Measurements from ENCODE around the gene CLDN9. TPM values are rescaled to one million over a fixed set of nuclear protein-coding genes. Genes with fewer than 3 reads are reported as not detected.

CLDN9 gene
- total RNA-seq, 1 donor = not detected

GRCh38 chr16:3017344-3017743, 4.6 kb downstream of the CLDN9 start:
- DNase-seq (ENCODE audit: low read depth) = no peak
- no peak overlapping the region for H3K4me3 ChIP-seq (ENCODE audit: low read depth, low read length)
- no peak for TF ChIP-seq CTCF (IDR thresholded peaks at IDR 0.05; ENCODE audit: insufficient read depth, low read length)

GRCh38 chr16:3017794-3018506, 5.2 kb downstream of the CLDN9 start, which contains the start of gene CLDN6:
Gene CLDN6 (minus strand): TSS chr16:3018183. CDS start chr16:3016021, 2,162 bp downstream.
- DNase-seq (ENCODE audit: low read depth) = no peak
- H3K4me3 ChIP-seq (ENCODE audit: low read depth, low read length) = no peak within 1 kb of the TSS
- TF ChIP-seq CTCF (IDR thresholded peaks at IDR 0.05; ENCODE audit: insufficient read depth, low read length) = no peak

- no peak for DNase-seq (ENCODE audit: low read depth)
- H3K4me3 ChIP-seq (ENCODE audit: low read depth, low read length) = peak overlapping the region; percentile 63
- TF ChIP-seq CTCF (IDR thresholded peaks at IDR 0.05; ENCODE audit: insufficient read depth, low read length) = no peak
These were observed 7.0 kb downstream of the CLDN9 start for GRCh38 chr16:3019594-3020246.

GRCh38 chr16:3020247-3020603, 7.5 kb downstream of the CLDN9 start, which contains the start of gene TNFRSF12A:
Gene TNFRSF12A (plus strand): TSS chr16:3020368. CDS start chr16:3020398, 30 bp downstream.
- peak within 1 kb of the TSS; percentile 92 for H3K4me3 ChIP-seq (ENCODE audit: low read depth, low read length)
- TF ChIP-seq CTCF (IDR thresholded peaks at IDR 0.05; ENCODE audit: insufficient read depth, low read length) = no peak
- DNase-seq (ENCODE audit: low read depth) = peak; percentile 46

GRCh38 chr16:3020604-3021448, 8.1 kb downstream of the CLDN9 start:
- H3K4me3 ChIP-seq (ENCODE audit: low read depth, low read length) = peak overlapping the region; percentile 92
- no peak for TF ChIP-seq CTCF (IDR thresholded peaks at IDR 0.05; ENCODE audit: insufficient read depth, low read length)
- peak; percentile 81 for DNase-seq (ENCODE audit: low read depth)

- peak overlapping the region; percentile 92 for H3K4me3 ChIP-seq (ENCODE audit: low read depth, low read length)
- DNase-seq (ENCODE audit: low read depth) = peak; percentile 92
- peak; percentile 44 for TF ChIP-seq CTCF (IDR thresholded peaks at IDR 0.05; ENCODE audit: insufficient read depth, low read length)
These were observed 8.9 kb downstream of the CLDN9 start for GRCh38 chr16:3021449-3022207.
